Fibroblast of mammary gland (primary cell): Measurements from ENCODE around the gene DENND4A.
A peak's percentile ranks its signal among the peaks of the same experiment; 100 is the strongest.

Experiments
- DNase-seq: peaks from one replicate; pipeline ENCODE4 v3.0.0-alpha.2; 2010; ENCODE audit warnings: low read depth
- H3K4me3 ChIP-seq: 2 replicates; pipeline ENCODE4 v1.5.1; 2011; ENCODE audit warnings: low read depth, mild to moderate bottlenecking, low read length, moderate library complexity; ENCODE audit not compliant: control insufficient read depth
- CTCF ChIP-seq: conservative IDR thresholded peaks from 2 replicates; pipeline ENCODE4 v1.5.1; 2011; ENCODE audit warnings: low read depth, low read length, inconsistent platforms; ENCODE audit not compliant: control insufficient read depth, insufficient read depth

Gene DENND4A

GRCh38 chr15:65758242-65758641, 33.9 kb downstream of the DENND4A start:
- H3K4me3 ChIP-seq, result no peak overlapping the region
- no peak for TF ChIP-seq CTCF
- no peak for DNase-seq

- no peak for TF ChIP-seq CTCF
- DNase-seq, result no peak
- no peak overlapping the region for H3K4me3 ChIP-seq
These were observed 34.8 kb downstream of the DENND4A start for GRCh38 chr15:65757256-65757655.

- H3K4me3 ChIP-seq, result no peak overlapping the region
- no peak for TF ChIP-seq CTCF
- DNase-seq, result peak; percentile 47
These were observed 39.9 kb downstream of the DENND4A start for GRCh38 chr15:65752151-65752700.

- TF ChIP-seq CTCF, result no peak
- no peak overlapping the region for H3K4me3 ChIP-seq
- no peak for DNase-seq
These were observed 40.7 kb downstream of the DENND4A start for GRCh38 chr15:65751431-65751830.

GRCh38 chr15:65747265-65747664, 44.8 kb downstream of the DENND4A start:
- no peak for TF ChIP-seq CTCF
- no peak for DNase-seq
- no peak overlapping the region for H3K4me3 ChIP-seq

- no peak for DNase-seq
- TF ChIP-seq CTCF, result no peak
- H3K4me3 ChIP-seq, result no peak overlapping the region
These were observed 48.3 kb downstream of the DENND4A start for GRCh38 chr15:65743637-65744252.

- DNase-seq, result no peak
- no peak overlapping the region for H3K4me3 ChIP-seq
- TF ChIP-seq CTCF, result no peak
These were observed 51.9 kb downstream of the DENND4A start for GRCh38 chr15:65740148-65740547.
